Stimulated activated CD4-positive, alpha-beta T cell treated with anti-CD3 and anti-CD28 coated beads, Interleukin-12 subunit alpha, Interleukin-12 subunit beta, amount 100 ng/mL, for 4 hours (primary cell): ENCODE results near the gene SELENOS.
"Not testable (repeated sequence)": the region's sequence is repeated elsewhere in the genome, so short reads cannot be mapped to it uniquely, and the experiment has no call there.

Source experiments
- DNase-seq: peaks from one replicate; pipeline ENCODE4 v3.0.0-alpha.2; 2020

The SELENOS gene

DNA sequence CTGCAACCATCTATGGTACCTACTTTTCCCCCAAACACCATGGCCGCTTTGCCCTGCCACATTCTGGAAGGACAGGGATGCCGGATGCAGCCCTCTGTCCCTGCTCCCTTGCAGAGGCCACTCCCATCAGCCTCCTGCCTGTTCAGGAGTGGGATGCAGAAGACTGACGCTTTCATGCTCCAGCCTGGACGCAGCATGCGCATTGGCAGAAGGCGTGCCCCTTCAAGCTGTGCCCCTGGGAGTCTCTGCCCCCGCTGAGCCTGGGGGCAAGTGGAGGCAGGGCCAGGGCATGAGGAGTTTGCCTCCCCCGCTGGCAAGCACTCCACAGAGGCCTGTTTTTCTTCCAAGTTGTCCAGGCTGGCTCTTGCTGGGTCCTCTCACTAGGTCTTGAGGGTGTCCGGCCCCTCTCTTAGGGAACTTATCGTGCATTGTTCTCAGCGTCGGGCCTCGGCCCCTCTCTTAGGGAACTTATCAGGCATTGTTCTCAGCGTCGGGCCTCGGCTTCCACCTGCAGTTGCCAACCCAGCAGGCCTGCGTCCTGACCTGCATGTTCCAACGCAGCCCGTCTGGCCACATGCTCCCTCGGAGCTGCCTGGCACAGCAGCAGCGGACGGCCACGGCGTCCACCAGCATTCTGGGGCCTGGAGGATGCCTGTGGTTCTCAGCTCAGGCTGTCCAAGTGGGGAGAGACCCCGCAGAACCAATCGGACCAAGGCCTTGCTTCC lies 32.3 kb upstream of the SELENOS start:
- no peak for DNase-seq

DNA sequence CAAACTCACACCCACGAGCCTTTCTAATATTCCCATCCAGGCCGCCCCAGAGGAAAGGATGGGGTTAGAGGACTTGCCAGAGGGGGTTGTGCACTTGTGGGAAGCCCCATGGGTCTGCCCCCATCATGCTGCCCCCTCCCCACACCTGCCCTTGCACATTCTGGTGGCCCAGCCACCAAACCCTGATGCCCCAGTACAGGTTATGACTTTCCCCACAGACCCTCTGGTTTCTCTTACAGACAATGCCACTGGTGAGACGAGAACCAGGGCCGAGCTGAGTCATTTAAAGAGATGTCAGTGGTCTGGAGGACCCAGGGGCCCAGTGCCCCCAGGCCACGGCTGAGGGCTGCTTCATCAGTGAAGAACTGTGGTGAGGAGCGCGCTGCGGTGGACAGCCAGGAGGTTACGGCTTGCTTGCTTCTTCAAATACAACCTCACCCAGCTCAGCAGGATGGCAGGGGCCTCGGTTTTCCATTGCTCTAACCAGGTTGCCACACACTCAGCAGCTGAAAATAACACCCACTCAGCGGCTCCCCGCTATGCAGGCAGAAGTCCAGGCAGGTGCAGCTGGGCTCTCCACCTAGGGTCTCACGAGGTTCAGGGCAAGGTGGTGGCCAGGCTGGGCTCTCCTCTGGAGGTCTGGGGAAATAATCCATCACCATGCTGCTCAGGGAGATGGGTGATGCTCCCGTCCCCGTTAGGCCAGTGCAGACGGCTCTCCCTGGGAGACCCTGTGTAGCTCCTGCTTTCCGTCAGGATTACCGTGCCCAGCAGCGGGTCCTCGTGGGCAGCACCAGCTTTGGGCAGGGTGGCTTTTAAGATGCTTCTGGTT lies 31.5 kb upstream of the SELENOS start:
- DNase-seq = no peak

DNA sequence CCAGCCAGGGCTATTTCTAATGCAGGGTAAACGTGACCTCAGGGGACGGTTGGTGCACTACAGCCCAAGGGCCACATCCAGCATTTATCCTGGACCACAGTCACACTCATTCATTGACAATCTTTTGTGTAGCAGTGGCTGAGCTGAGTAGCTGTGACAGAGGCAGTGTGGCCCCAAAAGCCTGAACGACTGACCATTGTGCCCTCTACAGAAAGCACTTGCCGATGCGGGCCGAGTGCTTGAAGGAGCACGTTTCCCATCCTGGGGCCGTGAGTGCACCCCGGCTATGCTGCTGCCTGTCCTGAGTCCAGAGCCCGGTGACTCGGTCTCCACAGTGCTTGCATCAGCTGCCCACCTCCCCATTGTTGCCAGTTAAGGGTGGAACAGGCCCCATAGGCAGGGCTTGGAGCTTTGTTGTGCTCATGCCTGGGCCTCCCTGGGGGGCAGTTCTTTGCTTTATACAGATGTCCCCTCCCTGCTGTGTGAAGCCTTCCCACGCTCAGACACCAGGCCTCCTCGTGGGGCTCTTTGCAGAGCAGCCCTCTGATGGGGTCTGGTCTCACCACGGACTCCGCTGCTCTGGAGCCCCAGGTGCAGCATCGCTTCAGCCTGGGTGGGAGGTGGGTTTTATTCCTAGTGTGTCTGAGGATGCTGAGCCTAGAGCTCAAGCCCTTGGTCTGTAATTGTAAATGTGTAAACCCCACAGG lies 30.8 kb upstream of the SELENOS start:
- DNase-seq = no peak

DNA sequence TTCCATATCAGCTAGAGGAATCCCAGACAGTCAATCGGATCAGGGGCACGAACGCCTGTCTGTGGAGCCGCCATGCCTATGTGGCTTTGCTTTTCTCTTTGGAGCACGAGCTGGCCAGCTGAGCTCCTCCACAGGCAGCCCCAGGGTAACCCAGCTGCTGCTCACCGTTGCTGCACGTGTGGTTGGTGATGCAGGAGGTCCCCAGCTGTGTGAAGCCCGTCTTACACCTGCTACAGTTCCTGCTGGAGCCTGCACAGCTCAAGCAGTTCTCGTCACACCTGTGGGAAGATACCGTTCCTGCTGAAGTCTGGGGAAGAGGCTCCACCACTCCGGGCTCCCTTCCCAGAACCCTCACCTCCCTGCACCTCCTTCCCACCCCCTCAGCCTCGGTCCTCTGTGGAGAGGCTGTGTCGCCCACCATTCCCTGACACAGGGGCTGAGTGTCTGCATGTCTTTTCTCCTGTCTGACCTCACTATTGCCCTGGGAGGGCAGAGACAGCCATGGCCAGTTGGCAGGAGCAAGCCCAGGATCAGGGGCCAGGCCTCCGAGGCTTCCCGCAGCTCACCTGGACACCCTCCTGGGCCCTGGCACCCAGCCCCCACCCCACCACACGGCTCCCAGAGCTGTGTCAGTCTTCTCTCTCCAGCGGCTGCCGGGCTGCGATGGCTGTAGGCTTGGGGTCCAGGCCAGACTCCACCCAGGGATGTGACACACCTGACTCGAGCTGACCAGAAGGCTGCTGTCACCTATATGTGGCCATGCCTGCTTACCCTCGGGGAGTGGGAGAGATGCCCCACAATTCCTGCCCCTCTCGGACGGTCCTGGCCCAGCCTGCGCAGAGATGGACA lies 30.0 kb upstream of the SELENOS start:
- DNase-seq = no peak

DNA sequence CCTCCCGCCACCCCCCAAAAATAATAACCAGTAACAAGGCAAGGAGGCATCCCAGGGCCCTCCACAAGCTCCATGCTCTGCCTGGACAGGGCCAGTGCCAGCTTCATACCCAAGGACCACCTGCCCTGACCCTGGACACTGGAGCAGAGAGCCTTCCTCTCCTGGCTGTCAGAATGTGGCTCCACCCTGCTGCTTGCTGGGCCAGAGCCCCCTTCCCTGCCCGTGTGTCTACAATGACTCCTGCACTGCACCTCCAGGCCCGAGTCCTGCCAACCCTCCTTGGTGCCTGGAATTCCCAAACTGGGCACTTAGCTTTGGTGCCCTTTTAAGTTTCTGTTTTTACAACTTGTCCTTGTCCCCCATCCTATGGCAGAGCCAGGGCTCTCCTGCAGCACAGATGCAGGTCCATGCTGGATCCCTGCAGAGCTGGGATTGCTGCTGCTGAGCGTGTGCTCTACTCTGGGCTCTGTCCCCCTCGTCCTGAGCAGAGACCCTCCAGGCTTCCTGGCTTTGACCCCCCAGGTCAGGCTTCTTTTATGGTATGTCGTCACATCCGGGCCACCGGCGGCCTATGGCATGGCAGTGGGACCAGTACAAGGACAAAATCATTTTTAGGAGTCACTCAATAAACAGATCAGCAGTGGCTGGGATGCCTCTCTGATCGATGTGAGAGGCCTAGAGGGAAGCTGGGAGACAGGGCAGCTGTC lies 29.2 kb upstream of the SELENOS start:
- no peak for DNase-seq

DNA sequence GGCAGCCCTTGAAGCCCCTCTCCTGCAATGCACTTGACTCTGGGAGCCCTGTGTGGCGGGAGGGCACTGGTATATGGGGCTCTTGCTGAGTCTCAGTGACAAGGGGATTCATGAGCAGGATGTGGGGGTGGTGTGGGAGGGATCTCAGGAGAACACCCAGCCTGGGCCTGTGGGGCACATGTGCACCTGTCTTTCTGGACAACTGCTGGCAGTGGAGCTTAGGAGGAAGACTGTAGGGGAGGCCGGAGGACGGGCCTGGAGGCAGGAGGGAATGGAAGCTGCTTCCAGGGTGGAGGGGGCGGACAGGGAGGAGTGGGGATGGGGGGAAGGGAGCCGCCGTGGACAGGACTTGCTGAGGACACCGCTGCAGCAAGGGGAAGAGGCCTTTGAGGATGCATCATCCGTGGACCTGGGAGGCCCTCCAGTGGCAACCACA lies 28.6 kb upstream of the SELENOS start:
- DNase-seq = no peak

DNA sequence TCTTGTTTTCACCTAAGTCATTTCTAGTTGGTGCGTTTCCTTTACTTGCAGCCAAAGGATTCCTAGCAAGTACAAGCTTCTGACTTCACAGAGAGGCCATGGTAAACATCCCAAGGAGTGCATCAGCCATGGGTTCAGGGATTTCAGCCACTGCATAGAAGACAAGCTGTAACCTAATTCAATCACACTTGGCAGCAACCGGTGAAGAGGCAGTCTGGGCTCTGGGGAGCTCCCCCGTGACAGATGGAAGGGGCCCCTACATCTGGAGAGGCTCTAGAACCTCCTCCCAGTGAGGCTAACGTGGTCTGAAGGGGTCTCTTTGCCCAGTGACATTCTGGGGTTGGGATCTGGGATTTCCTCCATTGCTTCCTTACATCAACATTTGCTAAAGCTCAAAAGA lies 26.1 kb upstream of the SELENOS start:
- no peak for DNase-seq

DNA sequence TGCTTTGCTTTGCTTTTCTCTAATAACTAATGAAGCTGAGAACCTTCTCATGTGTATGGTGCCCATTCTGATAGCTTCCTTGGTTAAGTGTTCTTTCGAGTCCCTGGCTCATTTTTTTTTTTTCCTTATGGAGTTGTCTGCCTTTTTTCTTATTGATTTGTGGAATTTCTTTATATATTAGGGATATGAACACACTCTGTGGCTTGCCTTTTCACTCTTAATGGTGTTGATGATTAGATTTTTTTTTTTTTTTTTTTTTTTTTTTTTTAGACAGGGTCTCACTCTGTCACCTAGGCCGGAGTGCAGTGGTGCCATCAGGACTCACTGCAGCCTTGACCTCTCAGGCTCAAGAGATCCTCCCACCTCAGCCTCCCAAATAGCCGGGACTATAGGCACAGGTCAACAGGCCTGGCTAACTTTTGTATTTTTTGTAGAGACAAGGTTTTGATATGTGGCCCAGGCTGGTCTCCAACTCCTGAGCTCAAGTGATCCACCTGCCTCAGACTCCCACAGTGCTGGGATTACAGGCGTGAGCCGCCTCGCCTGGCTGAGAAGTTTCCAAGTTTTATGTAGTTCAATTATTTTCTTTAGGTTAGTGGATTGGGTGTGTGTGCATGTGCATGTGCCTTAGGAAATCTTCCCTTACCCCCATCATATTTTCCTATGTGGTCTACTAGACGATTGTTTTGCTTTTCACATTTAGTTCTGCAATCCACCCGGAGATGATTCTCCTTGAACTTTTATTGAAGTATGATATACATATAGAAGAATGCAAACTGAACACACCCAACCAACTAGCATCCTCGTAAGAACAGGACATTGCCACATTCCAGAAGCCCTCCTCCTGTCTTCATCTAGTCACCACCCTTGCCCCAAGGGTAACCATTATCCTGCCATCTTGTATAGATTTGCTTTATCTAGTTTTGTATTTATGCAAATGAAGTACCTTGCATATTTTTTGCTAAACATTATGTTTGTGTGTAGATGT lies 19.4 kb upstream of the SELENOS start:
- DNase-seq = no peak

DNA sequence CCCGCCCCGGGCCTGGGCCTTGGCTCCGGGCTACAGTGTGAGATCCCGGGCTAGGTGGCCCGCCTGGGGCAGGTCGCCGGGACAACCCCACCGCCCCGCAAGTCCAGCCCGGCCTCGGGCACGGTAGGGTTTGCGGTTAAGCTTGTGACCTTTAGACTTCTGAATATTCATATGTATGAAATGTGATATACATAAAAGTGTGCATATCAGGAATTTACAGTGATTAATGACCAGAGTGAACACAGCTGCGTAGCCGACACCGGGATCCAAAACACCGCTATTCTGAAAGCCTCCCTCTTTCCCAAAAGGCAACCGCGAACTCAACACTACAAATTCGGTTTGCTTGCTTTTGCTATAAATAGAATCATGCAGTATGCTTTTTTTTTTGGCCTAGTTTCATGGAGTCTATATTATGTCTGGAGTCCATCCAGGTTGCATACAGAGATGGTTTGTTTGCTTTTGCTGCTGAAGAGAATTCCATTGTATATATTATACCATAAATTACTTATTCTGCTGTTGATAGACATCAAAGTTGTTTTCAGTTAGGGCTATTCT lies 18.4 kb upstream of the SELENOS start:
- DNase-seq = no peak

DNA sequence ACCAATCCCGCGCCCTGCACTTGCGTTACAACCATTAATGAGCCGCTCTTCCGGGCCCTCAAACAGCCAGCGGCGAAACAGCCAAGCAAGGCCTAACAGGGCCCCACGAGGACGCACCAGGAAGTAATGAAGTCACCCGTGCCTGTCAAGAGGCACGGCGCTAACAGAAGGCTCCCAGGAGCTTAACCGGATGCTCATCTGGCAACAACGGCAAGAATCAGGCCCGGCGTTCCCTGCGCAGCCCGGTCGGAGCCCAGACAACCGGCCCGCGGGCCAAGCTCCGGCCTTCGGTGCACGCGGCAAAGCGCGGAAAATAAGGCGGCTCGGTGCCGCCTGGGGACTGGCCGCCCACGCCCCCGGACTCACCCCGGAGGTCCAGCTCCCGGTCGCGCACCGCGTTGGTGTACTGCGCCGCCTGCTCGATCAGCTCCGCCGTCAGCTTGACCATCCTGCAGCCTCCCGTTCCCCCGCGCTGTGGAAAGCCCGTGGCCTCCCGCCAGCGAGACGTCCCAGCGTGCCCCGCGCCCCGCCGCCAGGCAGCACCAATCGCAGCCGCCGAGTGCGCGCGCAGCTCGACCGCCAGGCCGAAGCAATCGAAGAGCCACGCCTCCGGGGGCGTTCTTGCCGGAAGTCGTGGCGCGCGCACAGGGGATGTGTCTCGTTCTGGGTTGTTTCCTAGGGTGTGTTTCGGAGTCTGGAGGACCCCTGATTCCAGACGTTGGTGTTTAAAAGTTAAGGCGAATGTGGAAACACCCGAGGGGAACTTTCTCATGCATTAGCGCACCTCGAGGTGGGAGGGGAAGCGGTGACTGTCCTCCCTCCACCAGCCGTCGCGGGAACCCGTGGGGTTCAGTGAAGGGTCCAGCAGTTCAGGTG lies 17.7 kb upstream of the SELENOS start, which contains the start of gene SNRPA1:
Gene SNRPA1 (minus strand): TSS at position 518 of the 876 bp plus-strand sequence. CDS start 70 bp downstream, at position 448.
- peak; percentile 99 for DNase-seq

DNA sequence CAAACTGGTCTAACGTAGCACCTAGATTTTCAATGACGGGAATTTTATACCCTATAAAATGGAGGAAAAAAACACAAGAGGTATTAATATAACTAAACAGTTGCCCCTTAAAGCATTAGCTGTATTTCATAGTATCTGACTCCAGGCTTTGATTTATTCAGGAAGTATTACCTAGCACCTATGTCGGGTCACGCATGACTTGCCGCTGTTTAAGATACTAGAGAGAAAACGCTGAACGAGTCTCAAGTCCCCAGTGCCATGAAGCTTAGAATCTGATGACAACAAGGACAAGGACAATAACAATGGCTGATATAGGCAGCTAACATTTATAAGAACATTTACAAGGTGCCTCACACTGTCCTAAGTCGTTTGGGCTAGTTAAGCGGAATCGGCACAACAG lies 15.8 kb upstream of the SELENOS start:
- no peak for DNase-seq

DNA sequence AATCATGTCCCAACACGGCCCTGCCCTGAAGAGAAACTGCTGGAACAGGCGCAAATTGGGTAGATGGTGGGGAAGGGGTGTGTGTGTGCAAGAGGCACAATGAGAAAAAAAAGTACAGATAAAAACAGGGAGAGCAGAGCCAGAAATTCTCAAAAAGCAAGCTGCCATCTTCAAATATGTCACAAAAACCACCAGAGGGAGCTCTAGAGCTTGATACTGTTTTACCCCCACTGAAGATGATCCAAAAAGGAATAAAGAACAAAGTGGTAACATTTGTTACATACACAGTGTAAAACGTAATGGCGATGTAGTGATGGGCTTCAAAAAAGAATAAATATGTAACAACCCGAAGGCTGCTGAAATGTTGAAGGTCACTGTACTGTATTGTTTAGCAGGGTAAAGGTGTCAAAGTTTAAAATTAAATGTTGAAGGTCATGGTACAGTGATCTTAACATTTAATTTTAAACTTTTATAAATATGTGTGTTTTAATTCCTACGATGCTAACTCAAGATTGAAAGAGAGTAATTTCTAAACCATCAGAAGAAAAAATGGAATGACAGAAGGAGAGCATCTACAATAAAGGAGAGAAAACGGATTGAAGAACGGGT lies 11.7 kb upstream of the SELENOS start:
- DNase-seq = no peak

DNA sequence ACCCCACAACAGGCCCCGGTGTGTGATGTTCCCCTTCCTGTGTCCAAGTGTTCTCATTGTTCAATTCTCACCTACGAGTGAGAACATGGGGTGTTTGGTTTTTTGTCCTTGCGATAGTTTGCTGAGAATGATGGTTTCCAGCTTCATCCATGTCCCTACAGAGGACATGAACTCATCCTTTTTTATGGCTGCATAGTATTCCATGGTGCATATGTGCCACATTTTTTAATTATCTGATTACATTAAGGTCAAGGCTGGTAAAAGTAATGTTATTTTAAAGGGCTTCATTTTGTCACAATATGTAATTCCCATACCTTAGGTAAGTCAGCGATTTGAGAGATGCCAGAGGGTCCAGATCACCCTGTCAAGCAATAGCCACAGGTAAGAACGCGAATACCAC lies 10.1 kb upstream of the SELENOS start:
- DNase-seq = not testable (repeated sequence)

DNA sequence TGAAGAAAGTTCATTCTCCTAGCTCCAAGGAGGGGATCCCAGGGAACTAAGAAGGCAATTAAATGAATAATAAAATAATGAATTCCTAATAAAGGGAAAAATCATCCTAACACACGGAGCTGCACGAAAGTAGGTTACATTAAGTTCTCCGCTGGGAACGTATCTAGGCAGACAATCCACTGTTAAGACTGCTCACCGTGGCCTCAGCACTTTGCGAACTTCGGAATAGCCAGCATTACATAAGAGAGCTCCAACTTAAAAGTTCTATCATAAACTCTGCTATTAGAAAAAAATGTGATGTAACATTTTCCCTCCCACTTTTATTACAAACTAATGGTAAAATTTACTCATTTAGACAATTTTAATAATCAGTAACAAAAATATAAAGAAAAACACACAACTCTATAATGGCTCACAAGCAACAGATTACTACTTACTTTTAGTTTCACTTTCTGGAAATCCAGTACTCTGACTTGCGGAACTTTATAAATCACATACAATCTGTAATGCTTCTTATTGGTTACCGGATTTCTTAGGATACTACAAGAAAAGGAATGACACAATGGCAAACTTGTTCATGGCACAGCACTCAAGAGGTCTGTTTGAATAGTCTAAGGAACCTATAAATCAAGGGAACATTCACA lies 9.3 kb upstream of the SELENOS start:
- no peak for DNase-seq

DNA sequence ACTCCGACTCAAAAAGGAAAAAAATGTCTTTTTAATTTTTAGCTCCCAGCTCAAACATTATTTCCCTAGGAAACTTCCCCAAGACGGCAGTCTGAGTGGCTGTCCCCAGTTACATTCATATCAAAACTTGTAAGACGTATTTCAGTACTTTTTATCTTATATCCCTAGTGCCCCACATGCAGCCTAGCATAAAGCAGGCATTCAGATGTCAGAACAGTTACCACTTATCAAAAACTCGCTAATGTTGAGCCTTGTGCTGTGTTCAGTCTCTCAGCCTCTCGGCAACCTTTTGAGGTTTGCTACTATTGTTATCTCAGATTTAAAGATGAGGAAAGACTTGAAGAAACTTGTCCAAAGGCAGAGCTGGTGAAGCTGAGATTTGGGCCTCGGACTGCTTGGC lies 6.6 kb upstream of the SELENOS start:
- DNase-seq = no peak

DNA sequence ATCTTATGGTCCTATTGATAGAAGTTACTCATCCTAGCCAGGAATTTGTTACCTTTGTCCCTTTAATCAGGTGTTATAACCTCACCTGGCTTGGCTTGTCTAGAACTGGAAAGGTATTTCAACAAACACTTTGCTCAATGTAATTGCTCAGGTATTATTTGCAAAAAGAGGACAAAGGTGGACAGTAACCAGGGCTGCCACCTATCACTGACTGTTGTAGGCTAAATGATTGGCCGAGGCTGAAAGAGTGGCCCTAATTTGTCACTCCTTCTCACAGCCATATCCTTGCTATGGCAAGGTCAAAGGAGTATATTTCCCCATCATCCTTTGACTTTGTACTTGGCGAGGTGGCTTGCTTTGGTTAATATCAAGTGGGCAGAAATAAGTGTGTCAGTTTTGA lies 2.7 kb upstream of the SELENOS start:
- DNase-seq = no peak

DNA sequence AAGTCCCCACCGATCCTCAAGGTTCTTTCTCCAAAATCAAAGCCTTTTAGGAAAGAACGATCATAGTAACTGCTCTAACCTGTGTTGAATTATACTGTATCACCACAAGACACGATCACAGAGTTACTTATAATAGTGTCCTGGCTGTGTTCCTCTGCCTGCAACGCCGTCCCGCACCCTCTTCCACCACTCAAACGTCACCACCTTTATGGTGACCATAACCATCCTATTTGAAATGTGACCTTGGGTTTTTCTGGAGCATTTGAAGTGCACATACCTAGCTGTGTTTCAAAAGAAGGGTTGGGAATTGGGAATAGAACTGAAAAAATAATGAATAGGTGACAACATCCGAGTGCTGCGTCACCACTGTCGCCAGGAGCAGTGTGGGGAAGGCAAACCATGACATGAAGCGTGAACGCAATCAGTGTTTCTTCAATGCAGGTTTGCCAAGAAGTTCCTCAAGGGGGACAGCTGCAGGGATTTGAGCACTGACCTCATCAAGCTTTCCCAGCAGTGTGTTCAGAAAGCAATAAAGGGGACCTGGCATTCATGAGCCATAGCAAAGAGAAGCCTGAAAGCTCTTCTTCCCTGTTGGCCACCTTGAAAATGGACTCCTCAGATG lies 769 bp upstream of the SELENOS start:
- DNase-seq = no peak

DNA sequence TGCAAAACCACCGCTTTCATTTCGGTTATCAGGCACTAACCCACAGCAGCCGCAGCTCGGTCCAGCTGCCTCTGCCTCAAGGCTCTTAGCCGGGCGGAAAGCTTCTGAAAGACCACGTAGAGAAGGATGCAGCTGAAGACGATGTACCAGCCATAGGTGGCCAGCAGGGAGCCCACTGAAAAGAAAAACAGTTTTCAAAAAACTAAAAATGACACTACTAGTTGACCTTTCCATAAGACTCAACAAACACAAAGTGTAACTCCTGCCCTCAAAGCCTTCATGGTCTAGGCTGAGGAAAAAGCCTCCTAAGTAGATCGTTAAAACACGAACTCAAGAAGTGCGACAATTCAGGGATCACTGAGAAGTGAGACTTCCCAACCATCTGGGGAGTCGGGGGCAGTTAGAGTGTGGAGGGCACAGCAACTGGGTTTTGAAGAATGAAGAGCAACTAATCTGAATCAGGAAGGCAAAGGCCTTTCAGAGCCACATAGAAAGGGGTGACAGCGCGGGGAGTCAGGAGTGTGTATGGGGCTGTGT lies 716 bp downstream of the SELENOS start:
- no peak for DNase-seq
